ENCODE data around the gene CCNT1. TPM values are rescaled to one million over a fixed set of nuclear protein-coding genes. Genes with fewer than 3 reads are reported as not detected.

The CCNT1 gene
- total RNA-seq, 1 donor from 2014 or later = 28.9 TPM

DNA sequence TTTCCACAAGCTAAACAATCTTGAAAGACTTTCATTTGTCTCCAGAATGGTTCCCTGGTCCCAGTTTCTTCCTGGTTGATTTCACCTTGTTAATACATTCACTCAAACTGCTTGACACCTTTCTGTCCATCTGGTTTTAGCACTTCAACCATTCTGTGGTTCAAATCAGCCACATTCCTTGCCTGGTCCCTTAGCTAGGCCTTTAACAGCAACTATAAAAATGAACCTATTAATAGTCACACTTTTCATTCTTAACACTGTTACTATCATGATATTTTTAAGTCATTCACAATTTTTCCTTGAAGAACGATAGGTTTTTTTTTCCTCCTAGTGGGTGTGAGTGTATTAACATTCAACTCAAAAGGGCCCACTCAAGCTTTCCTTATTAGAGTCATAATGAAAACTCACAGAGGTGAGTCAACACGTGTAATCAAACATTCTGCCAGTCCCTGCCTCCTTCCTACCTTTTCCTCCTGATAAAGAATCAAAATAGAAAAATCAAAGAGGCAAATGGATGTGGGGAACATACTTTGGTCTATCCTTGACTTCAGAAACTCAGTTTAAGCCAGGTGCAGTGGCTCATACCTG, 34.4 kb upstream of the CCNT1 start:
- no peak for DNase-seq (ENCODE audit: low spot score)
- no peak overlapping the region for H3K4me3 Mint-ChIP-seq (ENCODE audit: unreplicated experiment)
- no peaks in the 10 kb centered on the region for H3K4me1 Mint-ChIP-seq (ENCODE audit: low read depth)
- H3K36me3 Mint-ChIP-seq (ENCODE audit: low read depth) = no peaks in the 10 kb centered on the region
- TF ChIP-seq, protein P1, sequence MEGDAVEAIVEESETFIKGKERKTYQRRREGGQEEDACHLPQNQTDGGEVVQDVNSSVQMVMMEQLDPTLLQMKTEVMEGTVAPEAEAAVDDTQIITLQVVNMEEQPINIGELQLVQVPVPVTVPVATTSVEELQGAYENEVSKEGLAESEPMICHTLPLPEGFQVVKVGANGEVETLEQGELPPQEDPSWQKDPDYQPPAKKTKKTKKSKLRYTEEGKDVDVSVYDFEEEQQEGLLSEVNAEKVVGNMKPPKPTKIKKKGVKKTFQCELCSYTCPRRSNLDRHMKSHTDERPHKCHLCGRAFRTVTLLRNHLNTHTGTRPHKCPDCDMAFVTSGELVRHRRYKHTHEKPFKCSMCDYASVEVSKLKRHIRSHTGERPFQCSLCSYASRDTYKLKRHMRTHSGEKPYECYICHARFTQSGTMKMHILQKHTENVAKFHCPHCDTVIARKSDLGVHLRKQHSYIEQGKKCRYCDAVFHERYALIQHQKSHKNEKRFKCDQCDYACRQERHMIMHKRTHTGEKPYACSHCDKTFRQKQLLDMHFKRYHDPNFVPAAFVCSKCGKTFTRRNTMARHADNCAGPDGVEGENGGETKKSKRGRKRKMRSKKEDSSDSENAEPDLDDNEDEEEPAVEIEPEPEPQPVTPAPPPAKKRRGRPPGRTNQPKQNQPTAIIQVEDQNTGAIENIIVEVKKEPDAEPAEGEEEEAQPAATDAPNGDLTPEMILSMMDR (IDR thresholded peaks at IDR 0.05) = no peak
- H3K9me3 Mint-ChIP-seq (ENCODE audit: low read depth) = no peaks in the 10 kb centered on the region
- H3K27me3 Mint-ChIP-seq (ENCODE audit: low read depth) = peaks cover 8% of the 10 kb centered on the region
- H3K27ac Mint-ChIP-seq (ENCODE audit: unreplicated experiment) = no peak overlapping the region

DNA sequence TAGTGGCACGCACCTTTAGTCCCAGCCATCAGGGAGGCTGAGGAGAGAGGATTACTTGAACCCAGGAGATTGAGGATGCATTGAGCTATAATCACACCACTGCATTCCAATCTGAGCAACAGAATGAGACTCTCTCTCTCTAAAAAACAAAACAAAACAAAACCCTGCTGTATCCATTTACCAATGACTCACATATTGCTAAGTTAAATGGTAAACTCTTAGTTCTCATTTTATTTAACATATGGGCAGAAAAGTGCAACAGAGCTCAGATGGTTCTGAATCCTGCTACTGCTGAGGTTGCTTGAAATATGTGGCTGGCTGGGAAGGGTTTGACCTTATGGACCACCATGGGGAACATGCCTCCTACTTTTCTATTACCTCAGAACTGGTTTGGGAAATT, 33.7 kb upstream of the CCNT1 start:
- no peak for DNase-seq (ENCODE audit: low spot score)
- Mint-ChIP-seq H3K4me1 (ENCODE audit: low read depth) (no peaks in the 10 kb centered on the region), H3K27me3 (ENCODE audit: low read depth) (peaks cover 8% of the 10 kb centered on the region), H3K4me3 (ENCODE audit: unreplicated experiment) (no peak overlapping the region), H3K36me3 (ENCODE audit: low read depth) (no peaks in the 10 kb centered on the region), H3K27ac (ENCODE audit: unreplicated experiment) (no peak overlapping the region), H3K9me3 (ENCODE audit: low read depth) (no peaks in the 10 kb centered on the region)
- TF ChIP-seq, protein P1 (IDR thresholded peaks at IDR 0.05) = no peak

DNA sequence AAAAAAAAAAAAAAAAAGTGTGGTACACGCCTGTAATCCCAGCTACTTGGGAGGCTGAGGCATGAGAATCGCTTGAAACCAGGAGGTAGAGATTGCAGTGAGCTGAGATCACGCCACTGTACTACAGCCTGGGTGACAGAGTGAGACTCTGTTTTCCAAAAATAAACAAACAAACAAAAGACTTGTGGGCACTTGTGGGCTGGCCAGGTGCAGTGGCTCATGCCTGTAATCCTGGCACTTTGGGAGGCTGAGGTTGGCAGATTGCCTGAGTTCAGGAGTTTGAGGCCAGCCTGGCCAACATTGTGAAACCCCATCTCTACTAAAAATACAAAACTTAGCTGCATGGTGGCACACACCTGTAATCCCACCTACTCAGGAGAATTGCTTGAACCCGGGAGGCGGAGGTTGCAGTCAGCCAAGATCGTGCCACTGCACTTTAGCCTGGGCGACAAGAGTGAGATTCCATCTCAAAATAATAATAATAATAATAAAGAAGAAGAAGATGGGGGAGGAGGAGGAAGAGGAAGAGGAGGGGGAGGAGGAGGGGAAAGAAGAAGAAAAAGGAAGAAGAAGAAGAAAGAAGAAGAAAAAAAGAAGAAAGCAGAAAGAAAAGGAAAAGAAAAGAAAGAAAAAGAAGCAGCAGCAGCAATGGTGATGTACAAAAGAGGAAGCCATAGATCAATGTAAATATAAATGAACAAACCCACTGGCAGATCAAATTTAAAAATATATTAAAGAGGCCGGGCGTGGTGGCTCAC, 27.9 kb upstream of the CCNT1 start:
- no peaks in the 10 kb centered on the region for H3K9me3 Mint-ChIP-seq (ENCODE audit: low read depth)
- no peaks in the 10 kb centered on the region for H3K36me3 Mint-ChIP-seq (ENCODE audit: low read depth)
- no peak overlapping the region for H3K4me3 Mint-ChIP-seq (ENCODE audit: unreplicated experiment)
- H3K4me1 Mint-ChIP-seq (ENCODE audit: low read depth) = no peaks in the 10 kb centered on the region
- DNase-seq (ENCODE audit: low spot score) = no peak
- TF ChIP-seq, protein P1 (IDR thresholded peaks at IDR 0.05) = no peak
- H3K27ac Mint-ChIP-seq (ENCODE audit: unreplicated experiment) = no peak overlapping the region
- peaks cover 19% of the 10 kb centered on the region for H3K27me3 Mint-ChIP-seq (ENCODE audit: low read depth)

DNA sequence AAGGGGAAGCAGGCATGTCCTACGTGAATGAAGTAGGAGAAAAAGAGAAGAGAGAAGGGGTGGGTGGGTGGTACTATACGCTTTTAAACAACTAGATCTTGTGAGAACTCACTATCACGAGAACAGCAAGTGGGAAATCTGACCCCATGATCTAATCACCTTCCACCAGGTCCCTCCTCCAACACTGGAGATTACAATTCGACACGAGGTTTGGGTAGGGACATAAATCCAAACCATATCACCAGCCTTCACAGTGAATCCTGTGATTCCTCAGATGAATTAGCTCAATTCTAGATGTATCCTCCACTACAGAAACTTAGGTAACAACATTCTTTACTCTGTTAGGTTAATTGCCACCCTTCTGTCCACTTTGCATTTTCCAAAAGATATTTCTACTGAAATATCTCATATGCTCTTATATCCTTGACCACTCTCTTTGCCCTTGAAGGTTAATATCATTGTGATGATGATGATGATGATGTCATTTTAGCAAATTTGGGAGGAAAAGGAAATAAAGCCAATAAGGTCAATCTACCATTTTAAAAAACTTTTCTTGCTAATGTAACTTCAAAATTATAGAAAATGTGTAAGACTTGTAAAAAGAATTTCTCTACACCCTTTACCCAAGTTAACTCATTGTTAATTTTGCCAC, 23.2 kb upstream of the CCNT1 start:
- Mint-ChIP-seq H3K4me3 (ENCODE audit: unreplicated experiment) (no peak overlapping the region), H3K27ac (ENCODE audit: unreplicated experiment) (no peak overlapping the region), H3K27me3 (ENCODE audit: low read depth) (peaks cover 21% of the 10 kb centered on the region), H3K9me3 (ENCODE audit: low read depth) (no peaks in the 10 kb centered on the region), H3K4me1 (ENCODE audit: low read depth) (no peaks in the 10 kb centered on the region), H3K36me3 (ENCODE audit: low read depth) (no peaks in the 10 kb centered on the region)
- TF ChIP-seq, protein P1 (IDR thresholded peaks at IDR 0.05) = no peak
- DNase-seq (ENCODE audit: low spot score) = no peak

DNA sequence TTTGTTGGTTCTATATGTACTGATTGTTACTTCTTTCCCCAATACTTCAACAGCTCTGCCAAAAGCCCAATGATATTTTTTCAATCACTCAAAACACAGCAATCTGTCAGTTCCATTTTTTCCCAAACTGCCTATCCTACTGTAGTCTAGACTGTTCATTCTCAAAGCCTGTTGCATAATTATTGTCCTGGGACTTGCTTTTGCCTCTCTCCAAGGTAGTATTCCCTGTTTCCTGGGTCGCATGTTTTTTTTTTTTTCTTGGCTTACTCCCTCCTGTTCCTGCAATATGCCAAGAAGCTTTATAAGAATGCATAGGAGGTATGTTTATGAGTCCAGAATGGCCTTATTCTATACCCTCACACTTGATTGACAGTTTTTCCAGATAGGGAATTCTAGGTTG, 19.9 kb upstream of the CCNT1 start:
- Mint-ChIP-seq H3K27me3 (ENCODE audit: low read depth) (peaks cover 21% of the 10 kb centered on the region), H3K36me3 (ENCODE audit: low read depth) (no peaks in the 10 kb centered on the region), H3K27ac (ENCODE audit: unreplicated experiment) (no peak overlapping the region), H3K4me1 (ENCODE audit: low read depth) (peaks cover 5% of the 10 kb centered on the region), H3K9me3 (ENCODE audit: low read depth) (no peaks in the 10 kb centered on the region), H3K4me3 (ENCODE audit: unreplicated experiment) (no peak overlapping the region)
- TF ChIP-seq, protein P1 (IDR thresholded peaks at IDR 0.05) = no peak
- no peak for DNase-seq (ENCODE audit: low spot score)

Measured in chondrocyte (in vitro differentiated cells).